Measurements from ENCODE around the gene YY1AP1. TPM values are rescaled to one million over a fixed set of nuclear protein-coding genes. Genes with fewer than 3 reads are reported as not detected.
"Not testable (repeated sequence)": the region's sequence is repeated elsewhere in the genome, so short reads cannot be mapped to it uniquely, and the experiment has no call there.

YY1AP1 gene
- total RNA-seq, 3 donors from 2014 or later = 55.8 to 114 (median 56.7) TPM

DNA sequence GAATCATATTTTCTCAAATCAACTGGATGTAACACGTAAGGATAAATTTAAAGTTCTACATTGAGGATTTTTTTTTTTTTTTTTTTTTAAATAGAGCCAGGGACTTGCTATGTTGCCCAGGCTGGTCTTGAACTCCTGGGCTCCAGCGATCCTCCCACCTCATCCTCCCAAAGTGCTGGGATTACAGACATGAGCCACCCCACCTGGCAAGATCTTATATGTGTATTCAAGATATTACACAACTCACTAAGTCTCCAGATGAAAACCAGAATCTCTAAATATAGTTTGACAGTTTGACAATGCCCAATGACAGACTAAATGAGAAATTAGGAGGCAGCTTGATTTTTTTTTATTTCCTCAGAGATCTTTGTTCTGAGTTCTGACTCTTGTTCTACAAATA is 6.8 kb downstream of the YY1AP1 start:
- no peaks in the 10 kb centered on the region for H3K36me3 ChIP-seq (ENCODE audit: low read depth)
- ATAC-seq (no peak), DNase-seq (no peak)
- H3K4me1 ChIP-seq (ENCODE audit: low read depth) = peaks cover 5% of the 10 kb centered on the region
- H3K4me3 ChIP-seq = no peak overlapping the region
- H3K9me3 ChIP-seq = no peaks in the 10 kb centered on the region
- TF ChIP-seq, protein P1, sequence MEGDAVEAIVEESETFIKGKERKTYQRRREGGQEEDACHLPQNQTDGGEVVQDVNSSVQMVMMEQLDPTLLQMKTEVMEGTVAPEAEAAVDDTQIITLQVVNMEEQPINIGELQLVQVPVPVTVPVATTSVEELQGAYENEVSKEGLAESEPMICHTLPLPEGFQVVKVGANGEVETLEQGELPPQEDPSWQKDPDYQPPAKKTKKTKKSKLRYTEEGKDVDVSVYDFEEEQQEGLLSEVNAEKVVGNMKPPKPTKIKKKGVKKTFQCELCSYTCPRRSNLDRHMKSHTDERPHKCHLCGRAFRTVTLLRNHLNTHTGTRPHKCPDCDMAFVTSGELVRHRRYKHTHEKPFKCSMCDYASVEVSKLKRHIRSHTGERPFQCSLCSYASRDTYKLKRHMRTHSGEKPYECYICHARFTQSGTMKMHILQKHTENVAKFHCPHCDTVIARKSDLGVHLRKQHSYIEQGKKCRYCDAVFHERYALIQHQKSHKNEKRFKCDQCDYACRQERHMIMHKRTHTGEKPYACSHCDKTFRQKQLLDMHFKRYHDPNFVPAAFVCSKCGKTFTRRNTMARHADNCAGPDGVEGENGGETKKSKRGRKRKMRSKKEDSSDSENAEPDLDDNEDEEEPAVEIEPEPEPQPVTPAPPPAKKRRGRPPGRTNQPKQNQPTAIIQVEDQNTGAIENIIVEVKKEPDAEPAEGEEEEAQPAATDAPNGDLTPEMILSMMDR (IDR thresholded peaks at IDR 0.05) = no peak
- intact Hi-C loops (cut with DNase I, micrococcal nuclease) = no loop called here

DNA sequence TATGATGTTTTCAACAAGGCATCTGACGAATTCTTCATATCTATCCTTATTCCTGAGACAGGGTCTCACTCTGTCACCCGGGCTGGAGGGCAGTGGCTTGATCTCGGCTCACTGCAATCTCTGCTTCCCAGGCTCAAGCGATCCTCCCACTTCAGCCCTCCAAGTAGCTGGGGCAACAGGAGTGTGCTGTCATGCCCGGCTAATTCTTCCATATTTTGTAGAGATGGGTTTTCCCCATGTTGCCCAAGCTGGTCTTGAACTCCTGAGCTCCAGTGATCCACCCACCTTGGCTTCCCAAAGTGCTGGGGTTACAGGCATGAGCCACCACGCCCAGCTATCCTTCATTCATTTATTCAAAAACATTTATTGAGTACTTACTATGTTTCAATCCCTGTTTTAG is 8.0 kb downstream of the YY1AP1 start:
- Histone ChIP-seq H3K4me3 (no peak overlapping the region), H3K9me3 (no peaks in the 10 kb centered on the region), H3K36me3 (ENCODE audit: low read depth) (no peaks in the 10 kb centered on the region), H3K4me1 (ENCODE audit: low read depth) (no peaks in the 10 kb centered on the region)
- TF ChIP-seq, protein P1 (IDR thresholded peaks at IDR 0.05) = no peak
- ATAC-seq (no peak), DNase-seq (no peak)
- intact Hi-C loops (cut with DNase I, micrococcal nuclease) = no loop called here

DNA sequence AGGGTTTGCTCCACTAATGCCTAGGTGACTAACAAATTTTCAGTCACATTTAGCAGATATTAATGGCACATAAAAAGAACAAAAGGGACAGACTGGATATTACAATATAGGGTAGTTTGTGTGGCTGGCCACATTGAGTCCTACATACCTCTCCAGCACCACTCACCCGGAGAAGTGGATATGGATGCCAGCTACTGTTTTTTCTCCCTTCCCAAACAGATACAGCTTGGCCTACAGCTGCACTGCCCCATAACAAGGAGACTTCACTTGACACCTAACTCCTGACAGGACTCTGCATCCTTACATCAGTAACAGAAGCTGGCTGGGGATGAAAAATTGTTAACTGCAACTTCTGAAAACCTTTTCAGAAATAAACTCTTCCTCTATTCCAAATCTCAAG is 9.6 kb downstream of the YY1AP1 start:
- ATAC-seq; H3K36me3 ChIP-seq (ENCODE audit: low read depth); intact Hi-C loops (cut with DNase I, micrococcal nuclease); DNase-seq; H3K4me1 ChIP-seq (ENCODE audit: low read depth); H3K4me3 ChIP-seq; H3K9me3 ChIP-seq: not testable (repeated sequence)

DNA sequence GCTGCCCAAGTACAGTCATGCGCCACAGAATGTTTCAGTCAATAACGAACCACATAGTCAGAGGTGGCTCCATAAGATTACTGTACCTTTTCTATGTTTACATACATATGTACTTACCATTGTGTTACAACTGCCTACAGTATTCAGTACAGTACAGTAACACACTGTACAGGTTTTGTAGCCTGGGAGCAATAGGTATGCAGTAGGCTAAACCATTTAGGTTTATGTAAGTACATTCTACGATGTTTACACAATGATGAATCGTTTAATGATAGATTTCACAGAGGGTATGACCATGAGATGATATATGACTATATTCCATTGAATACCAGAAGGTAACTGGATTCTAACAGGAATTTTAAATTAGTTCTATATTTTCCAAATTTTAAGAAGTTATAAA is 10.5 kb downstream of the YY1AP1 start:
- intact Hi-C loops (cut with DNase I, micrococcal nuclease) = no loop called here
- TF ChIP-seq, protein P1 (IDR thresholded peaks at IDR 0.05) = no peak
- Histone ChIP-seq H3K36me3 (ENCODE audit: low read depth) (no peaks in the 10 kb centered on the region), H3K4me3 (no peak overlapping the region), H3K9me3 (no peaks in the 10 kb centered on the region), H3K4me1 (ENCODE audit: low read depth) (no peaks in the 10 kb centered on the region)
- DNase-seq (no peak), ATAC-seq (peak; percentile 53)

DNA sequence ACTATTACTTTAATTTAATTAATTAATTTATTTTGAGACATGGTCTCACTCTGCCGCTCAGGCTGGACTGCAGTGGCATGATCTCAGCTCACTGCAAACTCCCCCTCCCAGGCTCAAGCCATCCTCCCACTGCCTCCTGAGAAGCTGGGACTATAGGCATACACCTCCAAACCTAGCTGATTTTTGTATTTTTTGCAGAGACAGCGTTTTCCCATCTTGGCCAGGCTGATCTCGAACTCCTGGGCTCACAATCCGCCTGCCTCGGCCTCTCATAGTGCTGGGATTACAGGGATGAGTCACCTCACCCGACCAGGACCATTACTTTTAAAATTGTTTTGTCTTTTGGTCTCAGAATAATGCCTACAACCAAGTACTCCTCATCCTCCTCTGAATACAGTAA is 15.6 kb downstream of the YY1AP1 start:
- Histone ChIP-seq H3K36me3 (ENCODE audit: low read depth) (peaks cover 5% of the 10 kb centered on the region), H3K4me1 (ENCODE audit: low read depth) (peaks cover 4% of the 10 kb centered on the region), H3K9me3 (no peaks in the 10 kb centered on the region), H3K4me3 (no peak overlapping the region)
- intact Hi-C loops (cut with DNase I, micrococcal nuclease) = no loop called here
- TF ChIP-seq, protein P1 (IDR thresholded peaks at IDR 0.05) = no peak
- ATAC-seq (no peak), DNase-seq (no peak)

DNA sequence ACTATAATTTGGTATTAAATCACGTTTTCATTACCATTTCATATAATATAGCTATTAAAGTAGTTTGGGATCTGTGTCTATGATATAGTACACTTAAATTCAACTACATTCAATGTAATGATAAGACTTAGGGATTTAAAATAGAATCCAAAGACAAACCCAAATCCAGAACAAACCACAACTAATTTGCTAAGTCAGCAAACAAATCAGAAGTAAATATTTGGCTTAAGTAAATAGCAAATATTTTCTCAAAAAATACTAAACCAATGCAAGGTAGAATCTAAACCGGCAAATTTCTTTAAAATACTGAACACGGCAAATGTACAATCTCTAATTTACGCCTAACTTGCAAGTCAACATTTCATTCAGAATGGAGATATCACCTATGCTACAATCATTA is 16.8 kb downstream of the YY1AP1 start:
- no peak for DNase-seq
- Histone ChIP-seq H3K4me1 (ENCODE audit: low read depth) (peaks cover 4% of the 10 kb centered on the region), H3K36me3 (ENCODE audit: low read depth) (peaks cover 6% of the 10 kb centered on the region), H3K9me3 (no peaks in the 10 kb centered on the region), H3K4me3 (no peak overlapping the region)
- intact Hi-C loops (cut with DNase I, micrococcal nuclease) = no loop called here
- TF ChIP-seq, protein P1 (IDR thresholded peaks at IDR 0.05) = no peak
- ATAC-seq = no peak

Measured in mucosa of descending colon (tissue), 3 donors.